ENCODE measurements around the gene ALAS2.

DNA sequence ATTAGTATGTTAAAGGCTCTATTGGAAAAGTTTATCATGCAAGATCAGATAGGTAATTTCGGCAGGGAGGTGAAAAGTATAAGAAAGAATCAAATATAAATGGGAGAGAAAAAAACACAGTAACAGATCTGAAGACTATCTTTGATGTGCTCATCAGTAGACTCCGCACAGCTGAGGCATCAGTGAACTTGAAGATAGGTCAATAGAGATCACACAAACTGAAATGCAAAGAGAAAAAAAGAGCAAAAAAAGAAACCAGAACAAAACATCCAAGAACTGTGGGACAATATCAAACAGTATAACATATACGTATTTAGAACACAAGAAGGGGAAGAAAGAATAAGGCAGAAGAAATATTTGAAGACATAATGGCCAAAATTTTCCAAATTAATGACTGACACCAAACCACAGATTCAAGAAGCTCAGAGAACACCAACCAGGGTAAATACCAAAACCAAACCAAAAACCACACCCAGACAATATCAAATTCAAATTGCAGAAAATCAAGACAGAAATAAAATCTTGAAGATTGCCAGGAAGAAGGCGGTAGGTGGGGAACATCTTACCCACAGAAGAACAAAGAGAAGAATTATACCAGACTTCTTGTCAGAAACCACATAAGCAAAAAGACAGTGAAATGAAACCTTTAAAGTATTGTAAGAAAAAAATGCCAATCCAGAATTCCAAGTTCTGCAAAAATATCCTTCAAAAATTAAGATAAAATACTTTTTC lies 65.8 kb downstream of the ALAS2 start:
- TF ChIP-seq, protein P1, sequence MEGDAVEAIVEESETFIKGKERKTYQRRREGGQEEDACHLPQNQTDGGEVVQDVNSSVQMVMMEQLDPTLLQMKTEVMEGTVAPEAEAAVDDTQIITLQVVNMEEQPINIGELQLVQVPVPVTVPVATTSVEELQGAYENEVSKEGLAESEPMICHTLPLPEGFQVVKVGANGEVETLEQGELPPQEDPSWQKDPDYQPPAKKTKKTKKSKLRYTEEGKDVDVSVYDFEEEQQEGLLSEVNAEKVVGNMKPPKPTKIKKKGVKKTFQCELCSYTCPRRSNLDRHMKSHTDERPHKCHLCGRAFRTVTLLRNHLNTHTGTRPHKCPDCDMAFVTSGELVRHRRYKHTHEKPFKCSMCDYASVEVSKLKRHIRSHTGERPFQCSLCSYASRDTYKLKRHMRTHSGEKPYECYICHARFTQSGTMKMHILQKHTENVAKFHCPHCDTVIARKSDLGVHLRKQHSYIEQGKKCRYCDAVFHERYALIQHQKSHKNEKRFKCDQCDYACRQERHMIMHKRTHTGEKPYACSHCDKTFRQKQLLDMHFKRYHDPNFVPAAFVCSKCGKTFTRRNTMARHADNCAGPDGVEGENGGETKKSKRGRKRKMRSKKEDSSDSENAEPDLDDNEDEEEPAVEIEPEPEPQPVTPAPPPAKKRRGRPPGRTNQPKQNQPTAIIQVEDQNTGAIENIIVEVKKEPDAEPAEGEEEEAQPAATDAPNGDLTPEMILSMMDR (IDR thresholded peaks at IDR 0.05) = no peak
- TF ChIP-seq EZH2 (IDR thresholded peaks at IDR 0.05) (no peak), EZH2phosphoT487 (IDR thresholded peaks at IDR 0.05) (no peak)

Data from neural progenitor cell (in vitro differentiated cells).